ENCODE measurements around the gene TMEM59. TPM values are rescaled to one million over a fixed set of nuclear protein-coding genes. Genes with fewer than 3 reads are reported as not detected.

The TMEM59 gene
- total RNA-seq, 4 donors from 2014 or later, result 156 to 248 (median 224) TPM

DNA sequence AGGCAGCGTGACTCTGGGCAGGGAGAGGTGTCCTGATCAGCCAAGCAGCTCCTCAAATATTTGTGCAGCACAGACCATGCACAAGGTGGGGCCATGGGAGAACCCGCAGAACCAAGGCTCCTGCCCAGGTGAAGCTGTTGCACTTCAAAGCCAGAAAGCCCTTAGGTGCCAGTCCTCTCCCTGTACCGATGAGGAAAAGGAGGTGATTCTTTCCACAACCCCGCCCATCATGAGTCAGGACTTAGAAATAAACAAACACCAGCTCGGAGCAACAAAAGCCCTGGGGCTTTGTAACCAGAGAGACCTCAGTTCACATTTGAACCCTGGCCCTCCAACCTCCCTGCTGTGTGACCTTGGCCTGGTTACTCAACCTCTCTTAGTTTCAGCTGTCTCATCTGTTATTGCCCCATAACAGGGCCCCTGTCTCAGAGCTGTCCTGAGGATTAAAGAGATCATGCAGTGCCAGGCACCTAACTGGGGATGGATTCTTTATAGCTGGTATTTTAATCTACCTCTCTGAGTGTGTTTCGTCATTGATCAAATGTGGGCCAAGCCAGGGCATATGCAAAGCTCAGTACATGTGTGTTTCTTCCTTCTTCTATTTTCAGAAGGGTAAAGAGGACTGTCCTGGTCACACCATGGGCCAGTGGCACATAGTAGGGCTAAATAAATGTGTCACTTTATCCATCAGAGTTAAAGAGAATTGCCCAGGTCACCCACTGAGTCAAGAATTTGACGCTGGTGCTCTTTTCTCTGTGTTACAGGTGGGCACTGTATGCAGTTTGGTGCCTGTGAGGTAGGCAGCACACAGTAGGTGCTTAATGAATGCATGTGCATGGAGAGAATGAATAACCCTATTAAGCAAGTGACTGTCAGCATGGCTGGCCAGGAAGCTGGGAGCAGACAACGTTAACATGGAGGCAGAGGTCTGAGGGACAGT lies 36.4 kb downstream of the TMEM59 start:
- no peak for DNase-seq

DNA sequence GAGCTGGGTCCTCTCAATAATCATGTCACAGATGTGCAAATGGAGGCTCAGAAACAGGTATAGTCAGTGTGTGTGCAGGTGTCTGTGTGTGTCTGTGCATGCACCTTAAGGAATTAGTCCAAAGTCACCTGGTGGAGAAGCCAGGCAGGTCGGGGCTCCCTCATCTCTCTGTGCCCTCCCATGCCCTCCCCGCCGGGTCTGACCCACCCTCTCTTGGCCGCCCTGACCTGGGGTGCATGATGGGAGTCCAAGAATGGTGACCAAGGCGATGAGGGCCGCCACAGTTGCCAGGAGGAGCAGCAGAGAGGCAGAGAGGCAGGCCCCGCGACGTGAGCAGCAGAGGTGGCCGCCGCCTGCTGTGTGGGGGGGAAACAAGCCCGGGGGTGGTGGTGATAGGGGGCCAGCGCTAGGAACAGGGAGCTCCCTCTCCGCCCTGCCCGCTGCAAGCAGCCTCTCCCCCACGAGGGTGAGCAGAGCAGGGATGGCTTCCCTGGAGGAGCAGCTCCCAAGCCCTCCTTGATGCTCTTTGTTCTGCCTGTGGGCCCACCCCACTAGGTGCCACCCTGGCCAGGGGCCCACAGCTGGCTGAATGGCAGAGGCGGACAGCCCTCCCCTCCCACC lies 38.9 kb downstream of the TMEM59 start:
- no peaks in the 10 kb centered on the region for H3K9me3 ChIP-seq
- H3K4me1 ChIP-seq, result no peaks in the 10 kb centered on the region
- no peaks in the 10 kb centered on the region for H3K36me3 ChIP-seq
- intact Hi-C loops (cut with DNase I; ENCODE audit: low total_unique reads), result no loop called here
- peaks cover 0 to 3% (median 0%) of the 10 kb centered on the region in 3 donors for H3K27me3 ChIP-seq
- H3K4me3 ChIP-seq, result no peak overlapping the region
- TF ChIP-seq POLR2A (IDR thresholded peaks at IDR 0.05), result no peak
- no peak for ATAC-seq
- H3K27ac ChIP-seq, result no peak overlapping the region
- in situ Hi-C loops (cut with MboI; ENCODE audit: low sequenced_read_pairs in 4 of 4), result no loop called here
- DNase-seq, result no peak

More for the DNA sequence above, 36.4 kb downstream of the TMEM59 start:
- no peak for ATAC-seq
- in situ Hi-C loops (cut with MboI; ENCODE audit: low sequenced_read_pairs in 4 of 4), result no loop called here
- no peak overlapping the region for H3K4me3 ChIP-seq
- TF ChIP-seq, protein P1, sequence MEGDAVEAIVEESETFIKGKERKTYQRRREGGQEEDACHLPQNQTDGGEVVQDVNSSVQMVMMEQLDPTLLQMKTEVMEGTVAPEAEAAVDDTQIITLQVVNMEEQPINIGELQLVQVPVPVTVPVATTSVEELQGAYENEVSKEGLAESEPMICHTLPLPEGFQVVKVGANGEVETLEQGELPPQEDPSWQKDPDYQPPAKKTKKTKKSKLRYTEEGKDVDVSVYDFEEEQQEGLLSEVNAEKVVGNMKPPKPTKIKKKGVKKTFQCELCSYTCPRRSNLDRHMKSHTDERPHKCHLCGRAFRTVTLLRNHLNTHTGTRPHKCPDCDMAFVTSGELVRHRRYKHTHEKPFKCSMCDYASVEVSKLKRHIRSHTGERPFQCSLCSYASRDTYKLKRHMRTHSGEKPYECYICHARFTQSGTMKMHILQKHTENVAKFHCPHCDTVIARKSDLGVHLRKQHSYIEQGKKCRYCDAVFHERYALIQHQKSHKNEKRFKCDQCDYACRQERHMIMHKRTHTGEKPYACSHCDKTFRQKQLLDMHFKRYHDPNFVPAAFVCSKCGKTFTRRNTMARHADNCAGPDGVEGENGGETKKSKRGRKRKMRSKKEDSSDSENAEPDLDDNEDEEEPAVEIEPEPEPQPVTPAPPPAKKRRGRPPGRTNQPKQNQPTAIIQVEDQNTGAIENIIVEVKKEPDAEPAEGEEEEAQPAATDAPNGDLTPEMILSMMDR (IDR thresholded peaks at IDR 0.05 in 4 of 5, conservative IDR thresholded peaks at IDR 0.05 in 1 of 5), result no peak
- TF ChIP-seq POLR2A (IDR thresholded peaks at IDR 0.05), result no peak
- H3K27me3 ChIP-seq, result peaks cover 0 to 3% (median 0%) of the 10 kb centered on the region in 3 donors
- H3K36me3 ChIP-seq, result no peaks in the 10 kb centered on the region
- no peaks in the 10 kb centered on the region for H3K4me1 ChIP-seq
- intact Hi-C loops (cut with DNase I; ENCODE audit: low total_unique reads), result no loop called here
- H3K9me3 ChIP-seq, result no peaks in the 10 kb centered on the region
- H3K27ac ChIP-seq, result no peak overlapping the region

DNA sequence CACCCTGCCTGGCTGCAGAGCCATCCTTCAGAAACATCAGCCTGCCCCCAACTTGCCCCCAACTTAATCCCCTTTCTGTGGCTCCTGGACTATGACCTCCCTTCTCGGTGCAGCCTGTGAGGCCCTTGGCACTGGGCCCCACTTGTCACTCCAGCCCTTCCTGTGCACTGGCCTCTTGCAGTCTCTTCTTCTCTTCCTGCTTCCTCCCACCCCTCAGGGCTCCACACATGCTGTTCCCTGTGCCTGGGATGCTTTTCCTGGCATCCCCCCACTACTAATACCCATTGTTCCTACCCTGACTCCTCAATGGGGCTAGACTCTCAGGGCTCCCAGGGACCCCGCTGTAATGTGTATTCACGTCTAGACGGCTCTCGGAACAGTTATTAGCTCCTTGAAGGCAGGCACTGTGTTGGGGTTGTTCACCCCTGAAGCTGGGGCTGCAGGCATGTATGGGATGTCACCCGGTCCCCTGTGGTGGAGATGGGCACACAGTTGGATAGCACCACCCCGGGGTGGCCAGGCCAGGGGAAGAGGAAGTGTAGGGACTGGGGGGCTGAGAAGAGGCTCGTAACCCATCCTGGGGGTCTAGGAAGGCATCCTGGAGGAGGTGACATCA lies 39.5 kb downstream of the TMEM59 start:
- ATAC-seq (no peak), DNase-seq (no peak)
- Histone ChIP-seq H3K4me3 (no peak overlapping the region), H3K9me3 (no peaks in the 10 kb centered on the region), H3K36me3 (no peaks in the 10 kb centered on the region), H3K27me3 (peaks cover 0 to 3% (median 0%) of the 10 kb centered on the region in 3 donors), H3K27ac (no peak overlapping the region), H3K4me1 (no peaks in the 10 kb centered on the region)
- intact Hi-C loops (cut with DNase I; ENCODE audit: low total_unique reads) (no loop called here), in situ Hi-C loops (cut with MboI; ENCODE audit: low sequenced_read_pairs in 4 of 4) (no loop called here)
- TF ChIP-seq, protein P1 (IDR thresholded peaks at IDR 0.05 in 4 of 5, conservative IDR thresholded peaks at IDR 0.05 in 1 of 5), result no peak
- no peak for TF ChIP-seq POLR2A (IDR thresholded peaks at IDR 0.05)

DNA sequence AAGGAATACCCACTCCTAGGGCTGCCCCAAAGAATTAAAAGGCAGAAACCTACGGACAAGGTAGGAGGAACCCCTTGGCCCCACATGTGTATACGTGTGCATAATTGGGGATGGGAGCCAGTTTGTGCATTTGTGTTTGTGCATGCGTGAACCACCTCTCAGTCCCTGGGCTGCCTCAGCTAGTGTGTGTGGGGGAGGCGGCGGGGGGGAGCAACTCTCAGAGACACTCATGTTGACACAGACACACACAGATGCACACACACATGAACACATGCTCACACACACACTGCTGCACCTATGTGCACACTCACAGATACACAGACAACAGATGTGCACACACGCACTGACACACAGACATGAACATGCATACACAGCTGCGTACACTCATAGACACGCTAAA lies 40.1 kb downstream of the TMEM59 start:
- DNase-seq (no peak), ATAC-seq (no peak)
- H3K4me3 ChIP-seq, result no peak overlapping the region
- no peaks in the 10 kb centered on the region for H3K9me3 ChIP-seq
- H3K36me3 ChIP-seq, result no peaks in the 10 kb centered on the region
- no peak for TF ChIP-seq POLR2A (IDR thresholded peaks at IDR 0.05)
- TF ChIP-seq, protein P1 (IDR thresholded peaks at IDR 0.05 in 4 of 5, conservative IDR thresholded peaks at IDR 0.05 in 1 of 5), result no peak
- peaks cover 0 to 3% (median 0%) of the 10 kb centered on the region in 3 donors for H3K27me3 ChIP-seq
- in situ Hi-C loops (cut with MboI; ENCODE audit: low sequenced_read_pairs in 4 of 4) (no loop called here), intact Hi-C loops (cut with DNase I; ENCODE audit: low total_unique reads) (no loop called here)
- no peak overlapping the region for H3K27ac ChIP-seq
- no peaks in the 10 kb centered on the region for H3K4me1 ChIP-seq

DNA sequence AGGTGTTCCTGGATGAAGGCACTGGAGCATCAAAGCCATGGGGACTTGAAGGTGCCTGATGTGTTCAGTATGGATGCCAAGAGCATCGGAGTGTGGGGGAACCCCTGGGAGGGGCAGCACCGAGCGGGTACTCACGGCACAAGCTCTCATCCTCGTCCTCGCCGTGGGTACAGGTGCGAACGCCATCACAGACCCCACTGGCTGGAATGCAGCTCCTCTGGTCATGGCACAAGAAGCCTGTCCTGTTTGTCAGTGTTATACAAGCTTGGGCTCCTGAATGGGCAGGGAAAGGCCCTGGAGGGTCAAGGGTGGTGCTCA lies 41.0 kb downstream of the TMEM59 start:
- peaks cover 0 to 3% (median 0%) of the 10 kb centered on the region in 3 donors for H3K27me3 ChIP-seq
- intact Hi-C loops (cut with DNase I; ENCODE audit: low total_unique reads) (no loop called here), in situ Hi-C loops (cut with MboI; ENCODE audit: low sequenced_read_pairs in 4 of 4) (no loop called here)
- DNase-seq, result no peak
- H3K36me3 ChIP-seq, result no peaks in the 10 kb centered on the region
- no peaks in the 10 kb centered on the region for H3K9me3 ChIP-seq
- H3K27ac ChIP-seq, result no peak overlapping the region
- H3K4me3 ChIP-seq, result no peak overlapping the region
- TF ChIP-seq POLR2A (IDR thresholded peaks at IDR 0.05), result no peak
- TF ChIP-seq, protein P1 (IDR thresholded peaks at IDR 0.05 in 4 of 5, conservative IDR thresholded peaks at IDR 0.05 in 1 of 5), result no peak
- no peak for ATAC-seq
- H3K4me1 ChIP-seq, result no peaks in the 10 kb centered on the region

All from gastrocnemius medialis (tissue), 4 donors.